IPS DF 19.7 (cell line): ENCODE measurements around the gene PCBP3.
"Not testable (repeated sequence)": the region's sequence is repeated elsewhere in the genome, so short reads cannot be mapped to it uniquely, and the experiment has no call there.

Source experiments
- DNase-seq: peaks from one replicate; pipeline ENCODE4 v3.0.0-alpha.2; 2013; ENCODE audit warnings: low read depth, low spot score

PCBP3 gene

DNA sequence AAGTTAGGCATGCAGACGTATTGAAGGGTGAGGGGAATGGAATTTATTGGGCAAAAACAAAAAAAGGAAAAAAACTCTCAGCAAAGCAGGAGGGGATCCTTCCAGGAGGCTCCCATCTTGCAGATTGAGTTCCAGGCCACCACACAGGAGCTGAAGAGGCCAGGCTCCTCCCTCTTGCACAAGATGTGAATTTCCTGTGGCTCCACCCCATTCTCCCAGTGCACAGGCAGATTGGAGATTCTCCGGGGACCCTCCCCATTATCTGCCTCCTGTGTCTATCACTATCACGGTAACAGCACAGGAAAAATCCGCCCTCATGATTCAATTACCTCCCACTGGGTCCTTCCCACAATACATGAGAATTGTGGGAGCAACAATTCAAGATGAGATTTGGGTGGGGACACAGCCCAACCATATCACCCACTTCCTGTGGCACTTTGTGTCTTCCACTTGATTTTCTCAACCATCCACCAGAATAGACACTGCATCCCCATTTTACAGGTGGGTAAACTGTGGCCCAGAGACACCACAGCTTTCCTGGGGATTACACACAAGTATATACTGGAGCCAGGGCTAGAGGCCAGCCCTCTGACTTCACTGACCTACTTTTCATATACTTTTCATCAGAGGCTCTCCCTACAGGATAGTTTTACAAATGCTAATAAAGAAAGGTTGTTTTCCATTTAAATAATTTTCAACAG is 319.2 kb downstream of the PCBP3 start:
- no peak for DNase-seq

GRCh38 chr21:45963232-45963570 is 319.7 kb downstream of the PCBP3 start:
- no peak for DNase-seq

DNA sequence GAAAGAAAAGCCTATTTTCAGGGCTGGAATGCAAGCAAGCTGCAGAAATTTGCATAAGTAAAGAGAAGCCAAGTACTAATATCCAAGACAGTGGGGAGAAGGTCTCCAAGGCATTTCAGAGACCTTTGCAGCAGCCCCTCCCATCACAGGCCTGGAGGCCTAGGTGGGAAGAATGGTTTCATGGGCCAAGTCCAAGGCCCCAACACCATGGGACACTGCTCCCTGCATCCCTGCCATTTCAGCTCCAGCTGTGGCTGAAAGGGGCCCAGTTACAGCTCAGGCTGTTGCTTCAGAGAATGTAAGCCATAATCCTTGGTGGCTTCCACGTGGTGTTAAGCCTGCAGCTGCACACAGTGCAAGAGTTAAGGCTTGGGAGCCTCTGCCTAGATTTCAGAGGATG is 321.1 kb downstream of the PCBP3 start:
- no peak for DNase-seq

- no peak for DNase-seq
Measured at GRCh38 chr21:45965084-45965809, 321.7 kb downstream of the PCBP3 start.

GRCh38 chr21:45966791-45967394 is 323.4 kb downstream of the PCBP3 start:
- no peak for DNase-seq

DNA sequence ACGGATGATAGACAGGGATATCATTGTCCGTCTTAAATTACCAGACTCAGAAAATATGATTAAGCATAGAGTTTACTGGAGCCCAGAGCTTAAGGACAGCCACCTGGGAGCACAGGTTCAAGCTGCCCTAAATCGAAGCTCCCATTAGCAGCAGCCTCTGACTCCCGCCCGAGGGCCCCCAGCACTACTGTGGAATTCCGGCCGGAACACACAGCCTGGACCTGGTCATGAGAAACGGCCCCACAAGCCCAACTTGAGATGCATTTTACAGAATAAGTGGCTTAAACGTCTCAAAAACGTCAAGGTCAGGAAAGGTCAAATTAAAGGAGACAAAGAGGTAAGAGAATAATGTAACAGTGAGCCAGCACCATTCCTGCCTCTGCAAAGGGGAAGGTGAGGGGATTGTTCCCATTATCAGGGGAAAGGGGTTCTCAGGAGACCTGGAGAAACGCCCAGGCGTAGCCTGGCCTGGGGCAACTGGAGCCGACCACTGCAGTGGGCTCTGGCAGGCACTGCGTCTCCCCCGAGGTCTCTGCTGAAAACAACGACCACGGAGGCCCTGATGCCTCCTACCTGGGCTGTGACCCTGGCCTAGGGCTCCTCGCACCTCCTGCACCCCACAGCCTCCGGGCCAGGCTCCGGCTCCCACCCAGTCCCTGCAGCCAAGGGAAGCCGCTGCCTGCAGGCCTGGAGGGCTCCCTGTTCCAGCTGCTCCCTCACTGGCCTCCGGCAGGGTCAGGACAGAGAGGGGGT is 326.6 kb downstream of the PCBP3 start:
- DNase-seq: no peak

GRCh38 chr21:45970674-45971615 is 327.4 kb downstream of the PCBP3 start:
- no peak for DNase-seq

DNA sequence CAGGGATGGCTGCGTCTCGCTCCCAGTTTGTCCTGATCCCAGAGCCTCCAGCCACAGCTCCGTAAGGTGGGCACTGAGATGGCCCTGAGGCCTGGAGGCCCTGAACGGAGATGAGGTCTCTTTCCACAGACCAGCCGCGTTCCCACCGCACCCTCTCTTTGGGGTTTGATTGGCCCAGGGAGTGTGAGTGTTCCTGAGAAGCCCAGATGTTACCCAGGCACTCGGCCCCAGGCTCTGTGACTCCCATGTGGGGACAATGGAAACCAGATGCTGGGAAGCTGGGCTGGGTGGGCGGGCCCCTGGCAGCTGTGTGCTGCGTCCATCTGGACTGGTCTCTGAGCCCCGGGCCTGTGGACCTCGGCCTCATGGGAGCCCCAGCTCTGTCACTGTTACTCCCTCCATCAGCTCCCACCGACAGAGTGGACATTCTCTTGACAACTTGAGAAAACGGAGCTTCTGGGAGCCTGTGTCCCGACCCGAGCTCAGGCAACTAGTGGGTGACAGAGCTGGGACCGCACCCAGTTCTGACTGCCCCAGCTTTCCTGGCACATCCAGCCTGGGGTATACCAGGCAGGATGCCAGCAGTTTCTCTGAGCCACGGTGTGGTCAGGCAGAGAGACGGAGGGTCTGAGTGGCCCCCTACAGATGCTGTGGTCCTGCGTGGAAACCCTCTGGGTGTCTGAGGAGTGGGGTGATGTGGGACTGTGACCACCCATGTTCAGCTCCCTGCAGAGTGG is 328.3 kb downstream of the PCBP3 start:
- DNase-seq: no peak

GRCh38 chr21:45972353-45972715 is 328.8 kb downstream of the PCBP3 start:
- no peak for DNase-seq

- DNase-seq: no peak
Measured at GRCh38 chr21:45972716-45973474, 329.4 kb downstream of the PCBP3 start.

DNA sequence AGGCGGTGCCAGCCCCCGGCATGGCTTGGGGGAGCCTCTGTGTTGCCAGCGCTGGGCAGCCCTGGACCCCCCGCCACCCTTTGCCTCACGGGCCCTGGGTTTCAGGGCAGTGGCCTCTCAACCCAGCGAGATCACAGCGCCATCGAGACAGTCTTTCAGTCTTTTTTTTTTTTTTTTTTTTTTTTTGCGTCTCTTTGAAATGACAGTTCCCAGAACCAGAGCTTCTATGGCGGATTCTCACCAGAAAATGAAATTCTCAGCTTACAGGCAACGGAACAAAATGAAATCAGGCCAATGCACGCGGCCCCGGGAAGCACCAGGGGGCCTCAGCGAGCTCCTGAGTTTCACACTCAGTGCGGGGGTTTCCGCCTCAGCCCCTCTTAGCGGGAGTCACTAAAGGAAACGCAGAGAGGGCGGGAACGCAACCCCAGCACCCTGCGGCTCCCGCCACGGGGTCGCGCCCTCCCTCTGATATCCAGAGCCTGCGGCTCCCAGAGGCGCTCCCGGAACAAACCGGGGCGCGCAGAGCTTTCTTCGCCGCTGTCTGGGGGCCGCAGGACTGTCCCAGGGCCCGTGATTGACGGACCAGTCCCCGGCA is 330.0 kb downstream of the PCBP3 start:
- no peak for DNase-seq

DNA sequence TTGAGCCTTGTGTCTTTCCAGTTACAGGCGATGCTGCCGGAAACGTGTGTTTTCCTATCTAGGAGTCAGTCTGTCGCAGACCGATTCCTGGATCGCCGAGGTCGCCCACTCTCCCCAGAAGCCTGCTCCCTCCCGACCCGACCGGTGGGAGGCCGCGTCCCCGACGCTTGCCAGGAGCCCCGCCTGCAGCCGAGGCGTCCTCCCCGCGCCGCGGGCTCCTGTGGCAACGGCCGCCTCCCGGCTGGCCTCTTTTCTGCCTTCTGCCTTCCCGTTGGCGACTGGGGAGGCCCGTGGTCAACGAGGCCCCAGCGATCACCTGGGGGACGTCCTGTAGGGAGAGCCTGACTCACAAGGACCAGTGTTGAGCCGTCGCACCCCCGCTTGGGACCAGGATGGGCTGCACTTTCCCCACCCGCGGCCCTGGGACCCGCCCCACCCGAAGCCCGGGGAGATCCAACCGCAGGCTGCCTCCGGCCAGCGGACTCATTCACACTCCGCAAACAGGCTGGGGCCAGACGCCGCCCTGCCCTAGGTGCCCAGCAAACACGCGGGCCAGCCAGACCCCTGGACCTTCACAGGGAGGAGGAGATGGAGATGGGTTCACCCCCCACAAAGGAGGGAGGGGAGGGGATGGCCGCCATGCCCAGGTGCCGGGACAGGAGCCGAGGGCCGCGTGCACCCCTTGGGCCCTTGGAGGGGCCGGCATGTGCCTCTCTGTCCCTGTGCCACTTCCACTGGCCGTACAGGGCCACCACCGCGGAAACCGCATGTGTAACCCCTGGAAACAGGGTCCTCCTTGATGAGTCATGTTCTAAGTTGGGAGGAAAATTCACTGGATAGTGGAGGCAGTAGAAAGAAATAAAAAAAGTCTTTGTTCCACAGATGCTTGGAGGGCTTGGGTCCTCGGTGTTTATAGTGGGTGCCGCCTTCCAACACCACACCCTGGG is 330.8 kb downstream of the PCBP3 start:
- DNase-seq: no peak

DNA sequence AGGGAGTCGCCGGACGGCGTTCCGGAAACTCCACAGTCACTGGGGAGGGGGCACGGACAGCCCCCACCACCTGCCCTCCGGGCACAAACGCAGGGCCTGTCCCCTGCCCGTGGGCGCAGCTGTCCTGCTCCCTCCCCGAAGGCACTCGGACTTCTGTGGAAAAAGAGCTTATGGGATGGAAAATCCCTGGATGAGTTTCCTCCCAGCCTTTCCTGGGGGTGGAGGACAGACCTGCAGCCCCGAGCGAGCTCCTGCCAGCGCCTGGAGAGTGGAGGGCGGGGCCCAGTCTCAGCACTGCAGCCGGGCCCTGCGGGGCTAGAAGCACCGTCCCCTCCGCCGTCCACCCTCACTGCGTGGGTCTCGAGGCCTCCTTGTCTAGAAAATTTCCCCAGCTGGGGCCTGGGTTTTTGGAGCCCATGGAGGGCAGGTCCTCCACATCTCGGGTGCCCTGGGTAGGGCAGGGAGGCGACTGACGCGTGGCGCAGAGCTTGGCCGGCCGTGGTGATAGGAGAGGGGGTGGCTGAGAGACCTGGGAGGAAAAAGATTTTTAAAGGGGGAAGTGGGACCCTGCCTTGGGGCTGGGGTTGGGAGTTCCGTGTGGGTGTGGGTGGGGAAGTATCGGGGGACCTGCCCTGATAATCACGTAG is 331.6 kb downstream of the PCBP3 start:
- no peak for DNase-seq

GRCh38 chr21:45975667-45976409 is 332.3 kb downstream of the PCBP3 start:
- DNase-seq: not testable (repeated sequence)

DNA sequence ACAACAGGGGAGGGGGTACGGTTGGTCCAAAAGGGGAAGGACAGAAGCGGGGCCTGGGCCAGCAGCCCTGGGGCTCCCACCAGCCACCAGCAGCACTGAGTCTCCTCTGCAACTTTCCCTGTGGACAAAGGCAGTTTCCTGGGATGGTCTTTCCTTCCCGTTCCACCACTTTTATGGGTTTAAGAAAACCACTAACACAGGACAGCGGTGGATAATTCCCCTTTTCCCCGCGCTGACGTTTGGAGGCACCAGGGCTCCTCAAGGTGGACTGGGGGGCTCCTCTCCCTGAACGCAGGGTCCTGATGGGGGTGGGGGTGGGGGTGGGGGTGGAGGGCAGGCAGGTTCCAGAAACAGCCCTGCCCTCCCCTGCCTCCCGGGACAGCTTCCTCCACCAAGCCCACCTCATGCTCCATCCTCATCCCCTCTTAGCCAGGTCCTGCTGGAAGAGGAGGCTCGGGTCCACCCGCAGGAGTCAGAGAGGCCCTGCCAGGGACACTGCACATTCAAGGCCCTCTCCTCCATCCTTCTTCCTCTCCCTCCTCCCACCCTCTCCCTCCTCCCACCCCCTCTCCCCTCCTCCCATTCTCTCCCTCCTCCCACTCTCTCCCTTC is 333.3 kb downstream of the PCBP3 start:
- no peak for DNase-seq

DNA sequence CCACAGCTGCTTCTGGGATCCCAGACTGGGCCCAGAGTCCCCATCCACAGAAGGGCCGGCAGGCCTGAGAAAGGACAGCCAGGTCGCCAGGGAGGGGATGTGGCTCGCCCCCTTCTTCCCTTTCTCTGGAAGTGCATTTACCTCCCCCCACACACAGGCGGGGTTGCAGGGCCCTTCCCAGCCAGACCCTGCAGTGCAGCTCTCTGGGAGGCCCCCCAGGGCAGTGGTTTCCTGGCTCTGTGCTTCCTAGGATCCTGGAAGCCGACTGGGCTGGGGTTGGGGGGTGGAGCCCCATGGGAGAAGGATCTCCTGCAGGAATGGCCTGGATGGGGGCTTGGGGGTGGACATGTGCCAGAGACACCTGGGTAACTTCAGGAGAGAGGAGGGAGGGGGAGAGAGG is 333.9 kb downstream of the PCBP3 start:
- no peak for DNase-seq
